Amygdala (tissue), 56 donors: Measurements from ENCODE around the gene SLC22A23.
"Not testable (repeated sequence)": the region's sequence is repeated elsewhere in the genome, so short reads cannot be mapped to it uniquely, and the experiment has no call there.

Source experiments
- DNase-seq, 56 donors: peaks; one replicate each; lab custom pipeline; 2025; lab: John Stamatoyannopoulos, UW

Gene SLC22A23

GRCh38 chr6:3260772-3261517 is 195.9 kb downstream of the SLC22A23 start:
- no peak for DNase-seq

DNA sequence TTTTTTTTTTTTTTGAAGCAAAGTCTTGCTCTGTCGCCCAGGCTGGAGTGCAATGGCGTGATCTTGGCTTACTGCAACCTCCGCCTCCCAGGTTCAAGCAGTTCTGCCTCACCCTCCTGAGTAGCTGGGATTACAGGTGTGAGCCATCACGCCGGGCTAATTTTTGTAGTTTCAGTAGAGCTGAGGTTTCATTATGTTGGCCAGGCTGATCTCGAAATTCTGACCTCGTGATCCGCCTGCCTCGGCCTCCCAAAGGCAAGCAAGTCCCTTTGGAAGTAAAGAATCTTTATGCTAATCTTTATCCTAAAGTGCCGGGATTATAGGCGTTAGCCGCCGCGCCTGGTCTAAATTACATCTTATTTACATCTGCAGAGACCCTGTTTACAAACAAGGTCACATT is 196.6 kb downstream of the SLC22A23 start:
- DNase-seq, result no peak

DNA sequence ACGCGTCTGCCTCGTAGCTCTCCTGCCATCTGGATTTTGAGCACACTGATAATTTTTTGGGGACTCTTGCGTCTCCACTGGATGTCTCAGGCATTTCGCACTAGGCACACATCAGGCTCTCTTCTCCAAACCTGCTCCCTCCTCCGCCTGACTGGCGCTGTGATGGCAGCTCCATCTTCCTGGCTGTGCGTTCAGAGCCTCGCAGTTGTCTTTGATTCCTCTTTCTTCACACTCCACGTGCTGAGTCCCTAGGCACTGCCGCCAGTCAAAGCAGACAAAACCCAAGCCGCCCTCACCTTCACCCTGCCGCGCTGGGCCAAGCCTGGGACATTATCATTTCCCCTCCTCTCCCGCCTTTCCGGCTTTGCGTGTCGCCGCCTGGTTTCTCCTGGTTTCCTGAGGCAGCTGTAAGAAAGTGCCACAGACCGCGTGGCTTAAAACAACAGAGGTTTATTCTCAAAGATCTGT is 197.3 kb downstream of the SLC22A23 start:
- DNase-seq, result peak in 15 of 56 donors; percentile 23 to 65 (median 44)

GRCh38 chr6:3258720-3259490 is 197.9 kb downstream of the SLC22A23 start, which contains the start of gene PSMG4:
Gene PSMG4 (plus strand): TSS chr6:3258947. CDS start chr6:3259023, 76 bp downstream.
- DNase-seq, result peak in 55 of 56 donors; percentile 56 to 94 (median 86)

DNA sequence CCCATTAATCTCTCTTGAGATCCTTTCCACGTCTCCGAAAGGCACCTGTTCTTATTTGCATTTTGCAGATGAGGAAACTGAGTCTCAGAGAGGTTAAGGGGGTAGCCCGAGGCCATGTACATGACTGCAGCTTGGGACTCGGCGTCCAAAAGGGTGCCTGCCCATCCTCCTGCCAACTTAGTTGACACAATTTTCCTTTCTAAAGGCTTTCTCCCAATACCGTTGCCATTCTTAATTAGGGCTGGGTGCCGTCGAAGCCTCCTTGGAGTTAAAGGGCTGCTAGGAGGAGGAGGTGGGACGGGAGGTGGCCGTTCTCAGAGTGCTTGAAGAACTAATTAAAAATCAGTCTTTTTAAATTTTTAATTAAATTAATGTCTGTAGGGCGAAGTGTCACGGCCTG is 198.6 kb downstream of the SLC22A23 start:
- no peak for DNase-seq

- DNase-seq, result no peak
Observed at GRCh38 chr6:3253597-3253961, 203.3 kb downstream of the SLC22A23 start.

- DNase-seq, result no peak
Observed at GRCh38 chr6:3252861-3253596, 203.8 kb downstream of the SLC22A23 start.

DNA sequence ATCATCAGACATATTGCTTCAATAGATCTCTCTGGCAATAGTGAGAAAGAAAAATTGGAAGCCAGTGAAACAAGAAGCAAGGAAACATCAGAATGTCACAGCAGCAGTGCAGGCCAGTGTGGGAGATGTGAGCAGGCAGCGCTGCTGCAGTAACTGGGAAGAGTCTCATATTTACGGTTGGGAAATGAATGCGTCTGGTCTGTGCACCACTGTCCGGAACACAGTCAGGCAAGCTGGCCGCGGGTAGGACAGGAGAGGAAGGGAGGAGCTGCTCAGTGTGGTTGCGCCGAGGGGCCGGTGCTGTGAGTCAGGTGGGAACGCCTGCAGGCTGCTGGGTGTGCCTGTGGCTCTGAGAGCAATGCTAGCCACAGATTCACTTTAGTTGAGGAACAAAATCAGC is 204.5 kb downstream of the SLC22A23 start:
- no peak for DNase-seq

GRCh38 chr6:3251462-3252314 is 205.2 kb downstream of the SLC22A23 start:
- DNase-seq, result peak in 54 of 56 donors; percentile 12 to 83 (median 60)

- DNase-seq, result peak in 7 of 56 donors; percentile 13 to 46 (median 24)
Observed at GRCh38 chr6:3250231-3250675, 206.6 kb downstream of the SLC22A23 start.

DNA sequence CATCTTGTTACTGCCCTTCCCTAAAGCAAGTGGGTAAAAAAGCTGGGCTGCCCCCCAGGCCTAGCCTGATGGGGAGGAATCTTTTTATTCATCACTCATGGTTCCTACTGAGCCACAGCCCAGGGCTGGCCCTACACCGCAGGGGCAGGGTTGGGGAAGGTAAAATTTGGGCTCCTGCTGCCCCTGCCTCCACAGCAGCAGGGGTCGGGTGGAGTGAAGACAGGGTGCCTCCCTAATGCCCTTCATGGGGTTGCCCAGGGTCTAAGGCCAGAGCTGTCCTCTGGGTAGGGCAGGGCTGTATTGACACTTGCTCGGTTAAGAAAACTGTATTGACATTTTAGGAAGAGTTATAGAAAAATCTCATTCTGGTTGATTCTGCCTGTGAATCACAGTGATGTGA is 207.0 kb downstream of the SLC22A23 start:
- DNase-seq, result no peak

- peak; percentile 34 to 98 (median 89) for DNase-seq
Observed at GRCh38 chr6:3247255-3248146, 209.3 kb downstream of the SLC22A23 start.

- no peak for DNase-seq
Observed at GRCh38 chr6:3245216-3245615, 211.6 kb downstream of the SLC22A23 start.

DNA sequence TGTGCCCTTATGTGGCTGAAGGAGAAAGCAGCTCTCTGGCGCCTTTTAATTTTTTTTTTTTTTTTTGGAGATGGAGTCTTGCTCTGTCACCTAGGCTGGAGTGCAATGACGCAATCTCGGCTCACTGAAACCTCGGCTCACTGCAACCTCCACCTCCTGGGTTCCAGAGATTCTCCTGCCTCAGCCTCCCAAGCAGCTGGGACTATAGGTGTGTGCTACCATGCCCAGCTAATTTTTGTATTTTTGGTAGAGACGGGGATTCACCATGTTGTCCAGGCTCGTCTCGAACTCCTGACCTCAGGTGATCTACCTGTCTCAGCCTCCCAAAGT is 212.1 kb downstream of the SLC22A23 start:
- not testable (repeated sequence) for DNase-seq

DNA sequence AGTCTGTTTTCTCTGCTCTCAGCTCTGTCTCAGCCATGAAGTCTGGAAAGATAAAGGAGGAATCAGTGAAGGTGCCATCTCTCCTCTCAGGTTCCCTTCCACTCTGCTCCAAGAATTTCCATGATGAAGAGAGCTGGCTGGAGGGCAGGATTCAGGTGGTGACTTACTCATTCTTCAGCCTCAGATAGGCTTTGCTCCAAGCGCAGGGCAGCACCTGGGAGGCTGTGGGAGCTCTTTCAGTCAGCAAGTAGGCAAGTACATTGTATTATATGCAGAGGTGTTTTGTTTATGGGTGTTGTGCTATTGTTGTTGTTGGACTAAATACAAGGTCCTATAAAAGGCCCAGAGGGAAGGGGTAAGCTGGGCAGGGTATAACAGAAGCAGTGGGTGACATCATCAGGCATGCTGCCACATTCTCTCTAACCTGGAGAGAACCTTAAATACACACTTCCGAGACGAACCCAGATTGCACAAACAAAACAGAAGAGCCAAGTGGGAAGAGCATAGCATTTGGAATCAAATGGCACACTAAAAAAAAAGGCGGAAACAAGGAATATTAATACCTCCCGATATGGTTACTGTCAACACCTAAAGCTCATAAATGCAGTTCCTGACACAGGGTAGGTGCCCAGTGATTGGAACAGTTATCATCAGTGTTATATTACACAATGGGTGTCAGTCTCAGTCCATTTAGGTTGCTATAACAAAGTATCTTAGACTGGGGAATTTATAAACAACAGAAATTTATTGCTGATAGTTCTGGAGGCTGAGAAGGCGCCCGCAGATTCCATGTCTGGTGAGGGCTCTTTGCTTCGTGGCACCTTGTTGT is 212.6 kb downstream of the SLC22A23 start:
- DNase-seq, result no peak

DNA sequence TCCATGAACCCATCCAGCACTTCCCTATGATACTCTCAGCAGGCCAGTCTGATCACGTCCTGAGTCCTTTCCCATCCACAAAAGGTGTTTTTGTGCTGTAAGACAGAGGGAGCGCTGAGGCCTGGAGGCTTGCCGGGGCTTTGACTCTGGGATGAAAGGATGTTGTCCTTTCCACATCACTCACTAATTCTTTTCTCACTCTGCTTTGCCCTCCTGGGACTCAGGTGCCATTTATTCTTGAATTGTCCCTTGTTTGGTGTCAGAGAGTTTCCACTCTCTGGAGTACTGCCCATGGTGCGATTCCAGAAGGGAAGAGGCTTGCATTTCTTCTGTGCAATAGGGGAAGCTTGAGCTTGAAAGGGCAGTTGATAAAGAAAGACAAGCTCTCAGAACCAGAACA is 214.1 kb downstream of the SLC22A23 start:
- DNase-seq, result no peak

- DNase-seq, result not testable (repeated sequence)
Observed at GRCh38 chr6:3241745-3242144, 215.1 kb downstream of the SLC22A23 start.

- DNase-seq, result no peak
Observed at GRCh38 chr6:3240595-3240994, 216.3 kb downstream of the SLC22A23 start.
